PFSK-1 (cell line): ENCODE data around the gene SMOC2.

Experiments used
- FOXP2 ChIP-seq: optimal IDR thresholded peaks from 2 replicates; pipeline ENCODE3; 2011; ENCODE audit warnings: borderline replicate concordance, control low read depth, inconsistent platforms; ENCODE audit not compliant: insufficient read depth; ENCODE audit errors: extremely low read length, extremely low read depth
- POLR2AphosphoS5 ChIP-seq: IDR thresholded peaks from 2 replicates; pipeline ENCODE4 v1.6.1; 2012; ENCODE audit warnings: low read depth, mild to moderate bottlenecking, control low read depth, low read length, moderate library complexity
- SIN3A ChIP-seq: IDR thresholded peaks from 2 replicates; pipeline ENCODE4 v1.6.1; 2012; ENCODE audit warnings: mild to moderate bottlenecking, low read length, moderate library complexity, borderline replicate concordance; ENCODE audit not compliant: insufficient read depth
- TAF1 ChIP-seq: IDR thresholded peaks from 2 replicates; pipeline ENCODE4 v1.6.1; 2012; ENCODE audit warnings: low read length, control low read depth, borderline replicate concordance; ENCODE audit not compliant: insufficient read depth
- TF ChIP-seq, protein P1 (sequence below), 2 experiments: IDR thresholded peaks; 2 replicates each; pipeline versions ENCODE4 v1.6.1 to v1.8.0; 2011 to 2012; ENCODE audit warnings: low read depth in 2 of 2, low read length in 2 of 2, control low read depth in 1 of 2, inconsistent platforms in 1 of 2, mild to moderate bottlenecking in 1 of 2, moderate library complexity in 1 of 2; ENCODE audit not compliant: insufficient read depth in 1 of 2

Gene SMOC2

DNA sequence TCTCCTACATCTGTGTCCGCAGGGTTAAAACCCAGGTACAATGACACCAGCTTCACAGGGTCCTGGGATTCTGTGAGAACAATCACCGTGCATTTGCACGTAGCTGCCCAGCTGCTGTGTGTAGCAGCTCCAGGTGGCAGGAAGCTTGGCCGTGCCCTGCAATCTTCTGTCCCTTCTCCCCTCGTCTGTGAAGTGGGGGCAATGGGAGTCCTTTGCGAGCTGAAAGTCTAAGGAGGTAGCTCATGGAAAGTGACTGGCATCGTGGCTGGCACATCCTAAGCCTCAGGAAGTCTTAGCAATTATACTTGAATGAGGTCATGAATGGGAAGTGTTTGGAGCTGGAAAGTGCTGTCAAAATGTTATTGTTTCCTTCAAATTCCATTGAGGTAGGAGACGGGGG lies 137.1 kb downstream of the SMOC2 start:
- TF ChIP-seq TAF1 (no peak), FOXP2 (no peak), SIN3A (no peak)
- TF ChIP-seq, protein P1, sequence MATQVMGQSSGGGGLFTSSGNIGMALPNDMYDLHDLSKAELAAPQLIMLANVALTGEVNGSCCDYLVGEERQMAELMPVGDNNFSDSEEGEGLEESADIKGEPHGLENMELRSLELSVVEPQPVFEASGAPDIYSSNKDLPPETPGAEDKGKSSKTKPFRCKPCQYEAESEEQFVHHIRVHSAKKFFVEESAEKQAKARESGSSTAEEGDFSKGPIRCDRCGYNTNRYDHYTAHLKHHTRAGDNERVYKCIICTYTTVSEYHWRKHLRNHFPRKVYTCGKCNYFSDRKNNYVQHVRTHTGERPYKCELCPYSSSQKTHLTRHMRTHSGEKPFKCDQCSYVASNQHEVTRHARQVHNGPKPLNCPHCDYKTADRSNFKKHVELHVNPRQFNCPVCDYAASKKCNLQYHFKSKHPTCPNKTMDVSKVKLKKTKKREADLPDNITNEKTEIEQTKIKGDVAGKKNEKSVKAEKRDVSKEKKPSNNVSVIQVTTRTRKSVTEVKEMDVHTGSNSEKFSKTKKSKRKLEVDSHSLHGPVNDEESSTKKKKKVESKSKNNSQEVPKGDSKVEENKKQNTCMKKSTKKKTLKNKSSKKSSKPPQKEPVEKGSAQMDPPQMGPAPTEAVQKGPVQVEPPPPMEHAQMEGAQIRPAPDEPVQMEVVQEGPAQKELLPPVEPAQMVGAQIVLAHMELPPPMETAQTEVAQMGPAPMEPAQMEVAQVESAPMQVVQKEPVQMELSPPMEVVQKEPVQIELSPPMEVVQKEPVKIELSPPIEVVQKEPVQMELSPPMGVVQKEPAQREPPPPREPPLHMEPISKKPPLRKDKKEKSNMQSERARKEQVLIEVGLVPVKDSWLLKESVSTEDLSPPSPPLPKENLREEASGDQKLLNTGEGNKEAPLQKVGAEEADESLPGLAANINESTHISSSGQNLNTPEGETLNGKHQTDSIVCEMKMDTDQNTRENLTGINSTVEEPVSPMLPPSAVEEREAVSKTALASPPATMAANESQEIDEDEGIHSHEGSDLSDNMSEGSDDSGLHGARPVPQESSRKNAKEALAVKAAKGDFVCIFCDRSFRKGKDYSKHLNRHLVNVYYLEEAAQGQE (IDR thresholded peaks at IDR 0.05; ENCODE audit: insufficient read depth in 1 of 2, low read depth in 2 of 2, low read length in 2 of 2), result no peak

DNA sequence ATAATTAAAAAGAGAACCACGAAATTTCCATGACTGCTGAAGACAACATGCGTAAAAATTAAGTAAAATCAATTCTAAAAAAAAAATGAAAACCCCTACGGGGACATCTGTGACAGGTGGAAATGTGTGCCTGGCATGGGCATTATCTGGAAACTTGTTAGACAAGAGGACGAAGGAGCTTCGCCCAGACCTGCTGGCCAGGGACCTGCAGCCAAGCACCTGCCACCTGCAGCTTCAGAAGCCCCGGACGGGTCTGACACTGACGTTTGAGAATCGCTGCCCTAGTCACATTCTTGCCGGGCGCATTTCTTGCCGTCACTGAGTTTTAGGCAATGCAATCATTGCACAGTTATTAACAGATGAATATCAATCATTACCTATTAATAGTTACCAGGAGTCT lies 140.3 kb downstream of the SMOC2 start:
- TF ChIP-seq SIN3A (no peak), TAF1 (no peak), POLR2AphosphoS5 (no peak), FOXP2 (no peak)
- TF ChIP-seq, protein P1 (IDR thresholded peaks at IDR 0.05; ENCODE audit: insufficient read depth in 1 of 2, low read depth in 2 of 2, low read length in 2 of 2), result no peak

GRCh38 chr6:168581706-168582105 lies 140.7 kb downstream of the SMOC2 start:
- TF ChIP-seq SIN3A, result no peak
- no peak for TF ChIP-seq FOXP2
- TF ChIP-seq, protein P1 (IDR thresholded peaks at IDR 0.05; ENCODE audit: insufficient read depth in 1 of 2, low read depth in 2 of 2, low read length in 2 of 2), result no peak
- TF ChIP-seq POLR2AphosphoS5, result no peak
- no peak for TF ChIP-seq TAF1

DNA sequence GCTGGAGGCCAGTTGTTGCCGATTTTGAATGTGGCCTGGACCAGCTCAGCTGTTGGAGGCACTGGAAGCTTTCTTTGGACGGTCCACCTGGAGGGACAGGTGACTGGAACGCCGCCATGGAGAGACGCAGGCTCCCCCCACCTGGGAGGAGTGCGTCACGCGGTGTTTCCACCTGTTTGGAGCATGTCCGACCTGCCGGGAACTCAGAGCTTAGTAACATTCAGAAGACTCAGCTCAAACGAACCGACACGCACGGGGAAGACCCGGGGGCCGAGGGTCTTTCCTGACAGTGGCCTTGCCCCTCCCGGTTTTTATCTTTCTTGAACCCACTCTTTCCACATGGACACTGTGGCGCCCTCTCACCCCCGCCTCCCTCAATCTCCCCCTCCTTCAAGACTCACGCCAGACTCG lies 141.6 kb downstream of the SMOC2 start:
- TF ChIP-seq SIN3A (no peak), FOXP2 (no peak), TAF1 (no peak), POLR2AphosphoS5 (no peak)
- TF ChIP-seq, protein P1 (IDR thresholded peaks at IDR 0.05; ENCODE audit: insufficient read depth in 1 of 2, low read depth in 2 of 2, low read length in 2 of 2), result no peak

GRCh38 chr6:168583126-168583525 lies 142.1 kb downstream of the SMOC2 start:
- TF ChIP-seq TAF1, result no peak
- no peak for TF ChIP-seq POLR2AphosphoS5
- TF ChIP-seq, protein P1 (IDR thresholded peaks at IDR 0.05; ENCODE audit: insufficient read depth in 1 of 2, low read depth in 2 of 2, low read length in 2 of 2), result no peak
- TF ChIP-seq FOXP2, result no peak
- no peak for TF ChIP-seq SIN3A
